PC-9 (cell line): ENCODE measurements around the gene LDHB. TPM values are rescaled to one million over a fixed set of nuclear protein-coding genes. Genes with fewer than 3 reads are reported as not detected.

Experiments
- BruUV-seq: library from RNA; stranded (reverse); fragments of 400-500 nt; replicated peaks from 2 replicates; lab custom pipeline; 2021; lab: Mats Ljungman, UMichigan
- CTCF ChIA-PET: fragments of 300-600 bp; sonication (Branson Sonifier 250); formaldehyde crosslinking; loops from one replicate; lab custom pipeline; 2022; ENCODE audit warnings: antibody characterized with exemption; lab: Charles Lee
- POLR2A ChIA-PET: fragments of 300-600 bp; sonication (Branson Sonifier 250); formaldehyde crosslinking; loops from one replicate; lab custom pipeline; 2022; ENCODE audit warnings: antibody characterized with exemption; ENCODE audit not compliant: unreplicated experiment; lab: Charles Lee
- DNase-seq, 2 experiments: peaks; one replicate each; pipeline versions ENCODE4 v3.0.0 to v3.0.0-alpha.2; 2015 to 2022; ENCODE audit warnings: mixed read lengths in 1 of 2
- H2AFZ ChIP-seq: fragments of 200-600 bp; sonication (generic); 2 replicates; pipeline ENCODE4 v1.8.1; 2017; ENCODE audit warnings: antibody characterized with exemption
- H3F3A ChIP-seq: fragments of 200-600 bp; sonication (generic); 2 replicates; pipeline ENCODE4 v1.8.1; 2017; ENCODE audit warnings: antibody characterized with exemption, mild to moderate bottlenecking, low read depth; ENCODE audit not compliant: insufficient read depth
- H3K27ac ChIP-seq: fragments of 200-600 bp; sonication (generic); 2 replicates; pipeline ENCODE4 v1.6.1; 2016; ENCODE audit warnings: mixed run types
- H3K27me3 ChIP-seq: fragments of 200-600 bp; sonication (generic); 2 replicates; pipeline ENCODE4 v1.6.1; 2016; ENCODE audit warnings: low read depth, mixed run types; ENCODE audit not compliant: insufficient read depth
- H3K36me3 ChIP-seq: fragments of 200-600 bp; sonication (generic); 2 replicates; pipeline ENCODE4 v1.6.1; 2016; ENCODE audit warnings: low read depth, mixed run types
- H3K4me1 ChIP-seq: fragments of 200-600 bp; sonication (generic); replicated peaks from 2 replicates; pipeline ENCODE4 v1.6.1; 2016; ENCODE audit warnings: mixed run types; ENCODE audit not compliant: insufficient read depth
- H3K4me2 ChIP-seq: fragments of 200-600 bp; sonication (generic); 2 replicates; pipeline ENCODE4 v1.6.1; 2017; ENCODE audit warnings: mixed run types
- H3K4me3 ChIP-seq: fragments of 200-600 bp; sonication (generic); 2 replicates; pipeline ENCODE4 v1.6.1; 2016; ENCODE audit warnings: mixed run types
- H3K79me2 ChIP-seq: fragments of 200-600 bp; sonication (generic); 2 replicates; pipeline ENCODE4 v1.6.1; 2017; ENCODE audit warnings: low read depth, mixed run types
- H3K9me2 ChIP-seq: fragments of 200-600 bp; sonication (generic); 2 replicates; pipeline ENCODE4 v1.8.1; 2017; ENCODE audit warnings: mild to moderate bottlenecking; ENCODE audit not compliant: insufficient read depth
- H3K9me3 ChIP-seq: fragments of 200-600 bp; sonication (generic); 2 replicates; pipeline ENCODE4 v1.8.1; 2016; ENCODE audit warnings: low read depth; ENCODE audit not compliant: insufficient read depth
- H4K20me1 ChIP-seq: fragments of 200-600 bp; sonication (generic); 2 replicates; pipeline ENCODE4 v1.8.1; 2017; ENCODE audit not compliant: insufficient read depth
- EZH2 ChIP-seq: fragments of 200-600 bp; sonication (generic); IDR thresholded peaks from 2 replicates; pipeline ENCODE4 v1.8.0; 2017; ENCODE audit warnings: antibody characterized with exemption, low read depth
- intact Hi-C: fragments of 100-400 bp; cut with micrococcal nuclease; formaldehyde crosslinking; loops from one replicate; pipeline ENCODE4 v1.10.0; 2022; ENCODE audit not compliant: unreplicated experiment
- total RNA-seq: library from RNA; stranded (reverse); gene quantifications from 2 replicates; pipeline ENCODE4 v1.2.3, GENCODE V29; 2021
- TF ChIP-seq, protein P1 (sequence below): fragments of 200-600 bp; sonication (generic); conservative IDR thresholded peaks from 2 replicates; pipeline ENCODE4 v1.6.1; 2017; ENCODE audit warnings: mixed run types, antibody characterized with exemption, mild to moderate bottlenecking, moderate library complexity

The LDHB gene
- total RNA-seq, 1 experiment from 2014 or later: 994 TPM

DNA sequence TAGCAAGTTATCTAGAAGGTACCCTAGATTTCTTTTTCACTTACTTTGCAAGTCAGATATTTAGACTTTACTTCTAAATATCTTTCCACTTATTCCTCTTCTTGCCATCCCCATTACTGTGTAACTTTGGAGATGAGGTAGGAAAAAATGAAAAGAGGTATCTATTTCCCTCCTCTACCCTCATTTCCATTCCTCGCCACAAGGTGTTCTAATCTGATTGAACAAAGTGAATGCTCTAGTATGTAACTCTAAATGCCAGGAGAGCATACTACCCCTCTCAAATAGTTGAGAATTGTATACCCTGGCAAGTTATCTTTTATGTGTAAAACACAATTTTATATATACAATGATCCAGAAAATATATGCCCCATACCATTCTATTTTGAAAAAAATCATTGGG, 1.7 kb upstream of the LDHB start:
- Histone ChIP-seq H3K36me3 (peaks cover 14% of the 10 kb centered on the region), H3K4me1 (peaks cover 20% of the 10 kb centered on the region), H3K9me2 (no peaks in the 10 kb centered on the region), H3K27me3 (no peaks in the 10 kb centered on the region), H3K79me2 (peaks cover 32% of the 10 kb centered on the region), H3K9me3 (no peaks in the 10 kb centered on the region), H3K4me2 (no peak overlapping the region), H2AFZ (no peak overlapping the region), H3K27ac (no peak overlapping the region), H3F3A (no peaks in the 10 kb centered on the region; the same call in 1 of the 2 replicates), H3K4me3 (no peak overlapping the region), H4K20me1 (peaks cover 20% of the 10 kb centered on the region)
- intact Hi-C loops: loop anchor here (5.0 kb wide), 2 partner anchors 222 to 837 kb away; partner anchors contain the start of gene PYROXD1
- no TSS peak for BruUV-seq
- DNase-seq: no peak
- CTCF ChIA-PET: no interaction called here
- POLR2A ChIA-PET: no interaction called here
- no peak for TF ChIP-seq EZH2

DNA sequence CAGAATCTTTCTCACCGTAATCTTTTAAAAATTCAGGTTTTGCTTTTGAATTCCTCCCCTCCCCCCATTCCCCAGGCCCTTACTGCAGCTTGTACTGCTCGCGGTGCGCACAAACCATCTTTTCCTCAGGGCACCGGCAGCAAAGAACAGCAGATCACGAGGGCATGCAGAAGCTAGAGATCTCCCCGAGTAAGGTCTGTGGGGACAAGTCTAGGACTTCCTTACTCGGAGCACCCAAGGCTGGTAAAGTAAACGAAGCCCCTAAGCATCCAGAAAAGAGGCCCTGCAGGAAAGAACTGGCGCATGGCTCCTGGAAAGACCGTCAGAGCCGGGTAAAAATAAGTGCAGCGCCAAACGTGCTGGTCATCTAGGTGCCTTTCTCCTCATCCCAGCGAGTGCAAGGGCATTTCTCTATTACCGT, 727 bp downstream of the LDHB start:
- Histone ChIP-seq H3K9me3 (no peaks in the 10 kb centered on the region), H2AFZ (peak overlapping the region; percentile 94), H4K20me1 (peaks cover 22% of the 10 kb centered on the region), H3K9me2 (no peaks in the 10 kb centered on the region), H3K4me1 (peaks cover 20% of the 10 kb centered on the region), H3K79me2 (peaks cover 55% of the 10 kb centered on the region), H3K4me2 (peak overlapping the region; percentile 89), H3K4me3 (peak overlapping the region; percentile 94), H3F3A (no peaks in the 10 kb centered on the region; the same call in 1 of the 2 replicates), H3K27me3 (no peaks in the 10 kb centered on the region), H3K36me3 (peaks cover 36% of the 10 kb centered on the region), H3K27ac (peak overlapping the region; percentile 51)
- ChIA-PET POLR2A (interaction anchor here (0.6 kb wide), 4 partner anchors 10 to 837 kb away, joined by 3 to 24 read pairs (median 9); no protein-coding TSS in a partner anchor), CTCF (interaction anchor here (0.5 to 0.9 kb wide), 2 partner anchors 23 to 887 kb away, joined by 9 to 12 read pairs; no protein-coding TSS in a partner anchor)
- intact Hi-C loops: loop anchor here (2.0 to 5.0 kb wide), 4 partner anchors 18 to 835 kb away; partner anchors contain the start of genes GOLT1B, PYROXD1 and RECQL
- peak in 1 of 2 experiments; percentile 33 for DNase-seq
- no TSS peak for BruUV-seq
- no peak for TF ChIP-seq EZH2
- TF ChIP-seq, protein P1, sequence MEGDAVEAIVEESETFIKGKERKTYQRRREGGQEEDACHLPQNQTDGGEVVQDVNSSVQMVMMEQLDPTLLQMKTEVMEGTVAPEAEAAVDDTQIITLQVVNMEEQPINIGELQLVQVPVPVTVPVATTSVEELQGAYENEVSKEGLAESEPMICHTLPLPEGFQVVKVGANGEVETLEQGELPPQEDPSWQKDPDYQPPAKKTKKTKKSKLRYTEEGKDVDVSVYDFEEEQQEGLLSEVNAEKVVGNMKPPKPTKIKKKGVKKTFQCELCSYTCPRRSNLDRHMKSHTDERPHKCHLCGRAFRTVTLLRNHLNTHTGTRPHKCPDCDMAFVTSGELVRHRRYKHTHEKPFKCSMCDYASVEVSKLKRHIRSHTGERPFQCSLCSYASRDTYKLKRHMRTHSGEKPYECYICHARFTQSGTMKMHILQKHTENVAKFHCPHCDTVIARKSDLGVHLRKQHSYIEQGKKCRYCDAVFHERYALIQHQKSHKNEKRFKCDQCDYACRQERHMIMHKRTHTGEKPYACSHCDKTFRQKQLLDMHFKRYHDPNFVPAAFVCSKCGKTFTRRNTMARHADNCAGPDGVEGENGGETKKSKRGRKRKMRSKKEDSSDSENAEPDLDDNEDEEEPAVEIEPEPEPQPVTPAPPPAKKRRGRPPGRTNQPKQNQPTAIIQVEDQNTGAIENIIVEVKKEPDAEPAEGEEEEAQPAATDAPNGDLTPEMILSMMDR: no peak

DNA sequence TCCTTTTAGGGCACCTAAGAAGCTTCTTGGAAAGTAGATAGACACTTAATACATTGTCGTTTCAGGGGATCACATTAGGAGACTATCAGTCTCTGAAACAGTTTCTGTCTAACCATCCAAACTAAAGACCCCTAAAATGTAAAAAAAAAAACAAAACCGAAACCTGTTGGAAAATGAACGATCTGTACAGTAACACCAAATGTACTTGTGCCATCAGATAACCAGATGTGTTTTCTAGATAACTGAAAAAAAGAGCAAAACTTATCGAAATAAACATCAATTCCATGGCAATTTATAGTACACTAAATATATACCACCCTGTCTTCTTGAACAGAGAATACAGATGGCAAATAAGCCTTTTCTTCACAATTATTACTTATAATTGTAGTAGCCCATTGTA, 2.1 kb downstream of the LDHB start:
- peaks cover 20% of the 10 kb centered on the region for H3K4me1 ChIP-seq
- BruUV-seq: no TSS peak
- H3K79me2 ChIP-seq: peaks cover 69% of the 10 kb centered on the region
- ChIA-PET POLR2A (no interaction called here), CTCF (no interaction called here)
- H3K4me2 ChIP-seq: peak overlapping the region; percentile 89
- intact Hi-C loops: loop anchor here (5.0 kb wide), 2 partner anchors 218 to 833 kb away; partner anchors contain the start of gene PYROXD1
- no peaks in the 10 kb centered on the region for H3K9me3 ChIP-seq
- DNase-seq: no peak
- no peak overlapping the region for H2AFZ ChIP-seq
- no peaks in the 10 kb centered on the region for H3K27me3 ChIP-seq
- peak overlapping the region; percentile 94 for H3K4me3 ChIP-seq
- H4K20me1 ChIP-seq: peaks cover 30% of the 10 kb centered on the region
- TF ChIP-seq, protein P1: no peak
- no peak overlapping the region for H3K27ac ChIP-seq
- no peaks in the 10 kb centered on the region; the same call in 1 of the 2 replicates for H3F3A ChIP-seq
- H3K9me2 ChIP-seq: no peaks in the 10 kb centered on the region
- H3K36me3 ChIP-seq: peaks cover 49% of the 10 kb centered on the region
